CD4-positive, alpha-beta T cell treated with Interleukin-17A for 4 hours (primary cell): ENCODE results near the gene RHOG.
A peak's percentile ranks its signal among the peaks of the same experiment; 100 is the strongest.

Experiments used
- DNase-seq: peaks from one replicate; pipeline ENCODE4 v3.0.0-alpha.2; 2020; ENCODE audit warnings: mixed read lengths

RHOG gene

DNA sequence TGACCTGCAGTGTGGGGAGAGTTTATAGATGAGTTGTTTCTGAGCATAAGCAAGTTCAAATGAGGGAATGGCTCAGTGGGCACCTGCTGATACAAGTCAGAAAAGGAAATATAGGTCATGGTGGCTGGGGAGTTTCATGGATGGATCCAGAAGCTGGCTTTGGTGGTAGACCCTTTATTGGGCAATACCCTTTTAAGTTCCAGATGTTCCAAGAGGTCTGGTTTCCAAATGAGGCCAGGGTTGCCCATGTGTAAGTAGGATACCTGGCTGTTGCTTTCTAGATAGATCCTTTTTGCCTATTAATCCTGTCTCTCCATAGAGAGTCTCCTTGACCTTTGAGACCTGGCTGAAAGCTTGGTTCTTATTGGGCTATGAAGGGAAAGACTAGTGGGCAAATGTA is 16.9 kb upstream of the RHOG start:
- no peak for DNase-seq

DNA sequence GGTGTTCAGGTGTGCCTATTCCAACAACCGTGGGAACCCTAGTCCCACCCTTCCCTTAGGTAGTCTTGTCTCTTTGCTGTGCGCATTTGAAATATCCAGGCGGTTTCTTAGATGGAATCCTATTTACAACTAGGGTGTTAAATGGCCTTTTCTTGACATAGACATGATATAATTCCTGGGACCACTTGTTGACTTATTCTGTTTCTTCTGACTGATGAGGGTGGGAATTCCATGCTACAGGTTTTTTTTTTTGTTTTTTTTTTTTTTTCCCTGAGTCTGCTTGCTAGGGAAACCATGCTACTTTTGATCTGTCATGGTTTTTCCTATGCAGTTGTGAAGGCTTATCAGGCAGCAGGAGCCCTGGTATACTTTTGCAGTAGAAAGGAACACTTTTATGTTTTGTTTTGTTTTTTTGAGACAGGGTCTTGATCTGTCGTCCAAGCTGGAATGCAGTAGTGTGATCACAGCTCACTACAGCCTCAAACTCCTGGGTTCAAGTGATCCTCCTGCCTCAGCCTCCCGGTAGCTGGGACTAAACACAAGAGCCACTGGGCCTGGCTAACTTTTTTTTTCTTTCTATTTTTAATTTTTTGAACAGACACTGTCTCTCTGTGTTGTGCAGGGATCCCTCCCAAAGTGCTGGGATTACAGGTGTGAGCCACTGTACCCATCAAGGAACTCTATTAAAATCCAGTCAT is 16.2 kb upstream of the RHOG start:
- no peak for DNase-seq

DNA sequence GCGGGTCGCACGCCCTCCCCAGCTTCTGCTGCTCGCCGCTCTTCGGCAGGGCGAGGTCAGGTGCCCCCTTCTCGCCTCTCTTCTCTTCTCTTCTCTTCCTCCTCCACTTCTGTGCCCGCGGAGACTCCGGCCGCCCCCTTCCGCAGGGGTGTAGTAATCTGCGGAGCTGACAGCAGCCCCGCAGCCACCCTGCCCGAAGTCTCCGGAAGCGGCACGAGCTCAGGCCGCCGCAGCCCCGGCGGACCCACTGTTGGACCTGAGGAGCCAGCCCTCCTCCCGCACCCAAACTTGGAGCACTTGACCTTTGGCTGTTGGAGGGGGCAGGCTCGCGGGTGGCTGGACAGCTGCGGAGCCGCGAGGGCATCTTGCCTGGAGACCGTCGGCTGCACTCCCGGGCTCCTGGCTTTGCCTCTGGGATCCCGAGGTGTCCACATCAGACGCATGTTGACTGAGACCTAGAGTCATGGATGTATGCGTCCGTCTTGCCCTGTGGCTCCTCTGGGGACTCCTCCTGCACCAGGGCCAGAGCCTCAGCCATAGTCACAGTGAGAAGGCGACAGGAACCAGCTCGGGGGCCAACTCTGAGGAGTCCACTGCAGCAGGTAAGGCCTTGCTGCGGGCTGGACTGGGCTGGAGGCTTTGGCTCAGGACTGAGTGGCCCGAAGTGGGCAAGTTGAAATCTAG is 15.2 kb upstream of the RHOG start:
- DNase-seq = peak; percentile 59

DNA sequence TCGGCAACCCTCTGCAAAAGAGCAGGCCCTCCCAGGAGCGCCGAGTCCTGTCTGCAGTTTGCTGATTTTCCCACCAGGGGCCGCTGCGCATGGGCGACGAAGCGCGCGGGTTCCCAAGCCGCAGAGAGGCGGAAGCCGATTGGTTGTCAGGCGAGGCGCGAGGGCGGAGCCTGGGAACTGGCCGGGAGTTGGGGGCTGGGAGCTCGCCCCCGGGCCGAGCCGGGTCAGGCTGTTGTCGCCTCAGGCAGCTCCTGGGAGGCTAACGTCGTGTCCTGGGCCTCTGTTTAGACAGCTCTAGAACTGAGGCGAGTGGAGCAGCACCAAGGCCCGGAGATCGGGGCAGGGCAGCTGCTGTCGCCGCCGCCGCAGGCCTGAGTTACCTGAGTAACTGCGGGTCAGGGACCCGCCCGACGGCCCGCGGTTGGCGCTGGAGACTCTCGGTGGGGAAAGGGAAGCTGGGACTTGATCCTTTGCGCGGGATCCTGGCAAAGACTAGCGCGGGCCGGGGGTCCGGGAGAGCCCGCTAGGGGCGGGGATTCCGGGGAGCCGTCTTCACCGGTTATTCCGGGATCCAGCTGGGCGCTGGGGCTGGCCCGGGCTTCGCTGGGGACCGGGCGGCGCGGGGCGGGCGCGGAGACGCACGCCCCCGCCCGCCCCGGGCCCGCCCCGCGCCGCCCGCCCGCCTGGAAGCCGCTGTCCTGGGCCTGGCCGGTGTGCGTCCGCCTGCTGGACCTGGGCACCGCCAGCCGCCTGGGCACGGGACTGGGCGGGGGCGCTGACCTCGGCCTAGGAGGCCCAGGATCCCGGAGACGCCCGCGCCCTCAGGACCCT is 14.4 kb upstream of the RHOG start, which contains the start of gene STIM1:
STIM1 (plus strand) TSS at position 688 of the 831 bp plus-strand sequence. CDS start 607 bp downstream, outside the sequence.
- peak; percentile 97 for DNase-seq

DNA sequence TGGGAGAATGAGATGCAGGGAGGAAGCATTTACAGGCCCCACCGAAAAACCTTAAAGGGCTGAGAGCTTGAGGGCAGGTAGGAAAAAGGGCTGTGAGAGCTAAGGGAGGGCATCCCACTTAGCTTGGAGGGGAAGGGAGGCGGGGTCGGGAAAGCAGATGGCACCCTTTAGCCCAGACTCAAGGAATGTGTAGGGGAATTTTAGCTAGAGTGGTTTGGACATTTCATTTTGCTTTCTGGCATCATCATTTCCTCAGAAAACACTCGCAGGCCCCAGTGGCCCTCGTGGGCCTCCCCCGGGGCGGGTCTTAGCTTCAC is 13.9 kb upstream of the RHOG start:
- DNase-seq = no peak

DNA sequence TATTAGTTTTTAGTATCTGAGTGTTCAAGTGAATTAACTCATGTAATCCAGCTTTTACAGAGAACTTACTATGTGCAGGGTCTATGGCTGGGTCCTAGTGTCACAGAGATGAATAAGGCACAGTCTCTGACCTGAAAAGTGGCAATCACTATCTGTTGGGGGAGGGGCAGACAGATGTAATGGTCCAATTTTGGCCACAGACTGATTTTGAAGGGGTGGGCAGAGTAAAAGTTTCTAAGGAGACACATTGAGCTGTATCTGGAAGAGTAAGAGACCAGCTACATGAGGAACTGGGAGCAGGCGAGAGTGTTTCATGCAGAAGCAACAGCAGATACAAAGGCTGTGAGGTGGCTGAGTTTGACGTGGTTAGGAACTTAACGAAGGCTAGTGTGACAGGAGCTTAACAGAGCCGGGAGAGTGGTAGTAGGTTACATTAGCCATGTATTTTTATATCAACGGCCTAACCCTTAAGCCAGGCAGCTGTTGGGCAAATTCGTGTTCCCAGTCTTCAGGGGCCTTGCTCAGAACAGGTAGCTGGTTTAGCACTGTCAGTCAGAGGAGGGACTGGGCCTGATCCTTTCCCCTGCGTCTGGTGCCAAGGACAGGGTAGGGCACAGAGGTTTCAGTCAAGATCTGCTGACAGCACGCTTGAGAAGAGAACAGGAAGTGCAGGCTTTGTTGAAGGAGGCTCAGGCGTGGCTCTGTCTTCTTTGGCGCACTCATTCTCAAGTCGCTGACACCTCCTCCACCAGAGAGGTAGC is 13.3 kb upstream of the RHOG start:
- DNase-seq = peak; percentile 81

DNA sequence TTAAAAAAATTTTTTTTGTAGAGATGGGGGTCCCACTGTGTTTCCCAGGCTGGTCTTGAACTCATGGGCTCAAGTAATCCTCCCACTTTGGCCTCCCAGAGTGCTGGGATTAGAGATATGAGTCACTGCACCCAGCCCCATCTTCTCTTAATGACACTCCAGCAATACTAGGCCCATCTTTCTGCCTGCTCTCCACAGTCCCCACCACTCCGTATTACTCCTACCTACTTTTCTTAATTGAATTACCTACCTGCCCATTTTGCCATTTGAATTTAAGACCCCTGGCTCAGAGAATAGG is 12.7 kb upstream of the RHOG start:
- DNase-seq = no peak

DNA sequence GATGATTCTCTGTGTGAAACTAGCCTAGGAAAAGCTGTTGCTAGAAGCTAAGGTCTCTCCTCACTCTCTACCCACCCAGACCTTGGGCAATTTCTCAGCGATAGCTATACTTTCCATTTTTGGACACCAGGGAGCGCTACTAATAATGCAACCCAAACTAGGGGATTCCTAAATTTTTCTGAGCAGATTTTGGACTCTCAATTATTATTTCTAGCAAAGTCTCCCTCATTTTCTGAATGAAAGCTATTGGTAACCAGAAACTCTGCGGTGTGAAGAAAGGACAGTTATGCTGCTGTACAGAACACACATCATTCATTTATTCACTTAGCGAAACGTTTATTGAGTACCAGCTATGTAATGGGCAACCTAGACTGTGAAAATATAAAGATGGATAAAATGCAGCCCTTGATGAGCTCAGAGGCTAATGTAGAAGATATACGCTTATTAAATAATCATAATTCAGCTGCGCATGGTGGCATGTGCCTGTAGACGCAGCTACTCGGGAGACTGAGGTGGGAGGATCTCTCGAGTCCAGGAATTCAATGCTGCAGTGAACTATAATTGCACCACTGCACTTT is 8.6 kb upstream of the RHOG start:
- peak; percentile 66 for DNase-seq

DNA sequence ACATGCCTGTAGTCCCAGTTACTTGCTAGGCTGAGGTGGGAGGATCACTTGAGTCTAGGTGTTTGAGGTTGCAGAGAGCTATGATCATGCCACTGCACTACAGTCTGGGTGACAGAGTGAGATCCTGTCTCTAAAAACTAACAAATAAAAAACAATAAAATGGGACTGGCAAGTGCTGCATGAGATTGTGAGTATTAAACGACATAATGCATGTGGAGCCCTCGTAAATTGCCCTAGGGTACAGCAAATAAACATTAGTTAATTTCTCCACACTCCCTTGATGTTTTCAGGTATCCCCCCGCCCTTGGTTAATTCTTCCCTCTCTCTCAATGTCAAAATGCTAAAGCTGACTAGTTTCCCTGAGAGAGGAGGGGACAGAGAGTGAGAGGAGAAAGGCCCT is 4.9 kb upstream of the RHOG start:
- DNase-seq = no peak

DNA sequence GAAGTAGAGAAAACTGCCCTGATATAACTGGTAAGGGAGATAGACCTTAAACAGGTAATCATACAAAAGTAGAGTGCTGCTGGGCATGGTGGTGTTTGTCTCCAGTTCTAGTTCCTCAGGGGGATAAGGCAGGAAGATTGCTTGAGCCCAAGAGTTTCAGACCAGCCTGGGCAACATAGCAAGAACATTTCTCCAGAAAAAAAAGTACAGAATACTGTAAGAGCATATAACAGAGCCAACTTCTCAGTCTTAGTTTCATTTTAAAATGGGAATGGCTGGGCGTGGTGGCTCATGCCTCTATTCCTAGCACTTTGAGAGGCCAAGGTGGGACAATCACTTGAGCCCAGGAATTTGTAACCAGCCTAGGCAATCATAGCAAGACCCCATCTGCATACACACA is 4.5 kb upstream of the RHOG start:
- no peak for DNase-seq

DNA sequence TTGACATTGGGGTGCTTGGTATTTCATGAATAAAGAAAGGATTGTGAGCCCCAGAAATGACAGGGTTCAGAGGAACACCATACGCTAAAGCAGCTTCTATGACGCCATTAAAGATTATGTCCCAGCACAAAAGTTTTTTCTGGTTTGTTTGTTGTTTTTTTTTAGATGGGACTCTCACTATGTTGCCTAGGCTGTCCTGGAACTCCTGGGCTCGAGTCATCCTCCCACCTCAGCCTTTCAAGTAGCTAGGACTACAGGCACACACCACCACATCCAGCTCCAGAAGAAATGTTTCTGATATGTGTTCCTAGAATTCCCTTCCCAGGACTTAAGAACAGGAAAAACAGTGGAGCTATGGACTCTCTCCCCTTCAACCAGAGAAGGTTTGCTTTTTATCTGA is 2.6 kb upstream of the RHOG start:
- no peak for DNase-seq

DNA sequence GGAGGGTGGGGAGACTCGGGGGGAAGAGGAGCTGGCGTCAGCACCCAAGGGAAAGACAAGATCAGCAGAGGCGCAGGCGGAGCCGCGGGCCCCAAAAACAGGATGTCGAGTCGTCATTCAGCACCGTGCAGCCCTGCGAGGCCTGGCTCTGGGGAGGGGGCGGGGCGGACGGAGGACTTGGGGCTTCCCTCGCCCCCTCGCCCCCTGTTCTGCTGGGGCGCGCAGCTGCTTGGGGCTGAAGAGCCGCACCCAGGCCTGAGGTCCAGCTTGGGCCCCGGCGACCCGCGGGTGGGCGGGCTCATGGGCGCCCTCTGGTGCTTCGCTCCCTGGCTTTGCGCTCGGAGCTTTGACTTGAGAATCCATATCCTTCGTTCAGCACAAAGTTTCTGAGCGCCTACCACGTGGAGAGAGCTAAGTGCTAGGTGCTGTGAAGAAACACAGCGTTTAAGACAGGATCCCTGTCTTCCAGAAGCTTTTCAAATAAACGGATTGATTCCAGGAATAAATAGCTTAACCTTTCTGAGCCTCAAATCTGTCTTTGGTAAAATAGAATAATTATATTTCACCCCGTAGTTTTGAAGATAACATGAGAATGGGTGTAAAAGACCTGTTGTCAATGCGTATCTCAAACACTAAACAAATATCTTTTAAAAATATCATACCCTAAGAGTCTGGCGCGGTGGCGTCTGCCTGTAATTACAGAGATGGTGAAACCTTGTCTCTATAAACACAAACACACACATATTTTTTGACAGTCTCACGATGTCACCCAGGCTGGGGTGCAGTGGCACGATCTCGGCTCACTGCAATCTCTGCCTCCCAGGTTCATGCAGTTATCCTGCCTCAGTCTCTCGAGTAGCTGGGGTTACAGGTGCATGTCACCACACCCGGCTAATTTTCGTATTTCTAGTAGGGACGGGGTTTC is 929 bp upstream of the RHOG start:
- DNase-seq = peak; percentile 93

DNA sequence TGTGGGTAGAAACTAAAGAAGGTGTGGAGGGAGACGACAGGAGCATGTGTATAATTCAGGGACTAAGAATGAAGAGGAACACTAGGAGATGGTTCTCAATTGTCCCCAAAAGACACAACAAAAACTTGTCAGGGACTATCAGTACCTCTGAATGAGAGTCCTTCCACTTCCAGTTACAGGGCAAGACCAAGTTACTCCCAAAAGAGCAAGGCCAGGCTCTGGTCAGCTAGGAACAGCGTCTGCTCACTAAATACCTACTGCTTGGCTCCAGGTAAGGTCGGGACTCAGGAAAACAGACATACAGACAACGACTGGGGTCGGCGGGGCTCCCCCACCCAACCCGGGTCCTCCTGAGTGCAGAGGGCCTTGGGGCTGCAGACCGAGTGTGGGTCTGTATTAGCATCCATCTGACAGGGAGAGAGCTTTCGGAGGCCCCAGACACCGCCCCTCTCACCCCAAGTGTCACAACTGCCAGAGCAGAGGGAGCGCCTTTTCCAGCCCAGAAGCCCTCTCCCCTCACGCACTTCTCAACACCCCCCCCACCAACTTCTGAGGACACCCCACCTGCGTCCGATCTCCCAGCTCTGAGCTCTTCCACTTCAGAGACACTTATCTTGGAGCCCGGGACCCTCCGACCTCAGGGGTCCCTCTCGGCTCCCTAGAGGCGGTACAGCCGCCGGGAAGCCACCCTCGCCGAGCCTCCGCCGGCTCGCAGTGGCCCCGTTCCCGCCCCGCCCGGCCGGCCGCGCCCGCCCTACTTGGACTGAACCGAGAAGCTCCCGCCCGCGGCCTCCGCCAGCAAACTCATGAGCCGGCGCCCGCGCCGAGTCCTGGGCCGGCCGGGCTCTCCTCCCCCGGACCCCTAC is 522 bp downstream of the RHOG start:
- peak; percentile 45 for DNase-seq

DNA sequence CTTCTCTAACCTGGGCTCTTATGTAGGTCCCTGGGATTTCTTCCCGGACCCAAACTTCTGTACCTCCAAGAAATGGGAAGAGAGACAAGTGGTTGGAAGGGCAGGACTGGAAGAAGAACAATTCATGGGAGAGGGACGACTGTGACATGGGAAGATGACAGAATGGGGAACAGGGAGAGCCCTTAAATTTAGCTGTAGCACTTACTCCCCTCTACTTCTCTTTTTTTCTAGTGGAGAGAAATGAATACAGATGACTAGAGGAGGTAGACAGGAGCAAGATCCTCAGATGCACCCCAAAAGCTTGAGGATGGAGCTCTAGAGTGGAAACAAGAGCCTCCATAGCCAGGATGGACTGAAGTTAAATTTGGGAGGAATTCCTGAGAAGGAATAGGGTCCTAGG is 2.3 kb downstream of the RHOG start:
- DNase-seq = no peak

DNA sequence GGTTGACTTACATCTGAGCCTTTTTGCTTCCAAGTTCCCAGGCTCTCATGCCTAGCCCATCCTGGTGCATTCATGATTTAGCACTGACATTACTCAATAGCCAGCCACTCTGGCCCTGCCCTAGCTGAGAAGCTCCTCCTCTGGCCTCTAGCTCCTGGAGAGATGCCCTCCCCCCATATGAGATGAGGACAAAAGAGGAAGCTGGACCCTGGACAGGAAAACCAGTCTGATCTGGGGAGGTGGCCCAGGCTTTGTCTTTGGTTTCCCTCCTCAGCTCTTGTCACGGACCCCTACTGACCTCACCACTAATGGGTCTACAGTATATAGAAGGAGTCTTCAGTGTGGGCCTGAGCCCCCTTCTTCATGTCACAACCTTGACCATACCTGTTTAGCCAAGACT is 3.0 kb downstream of the RHOG start:
- DNase-seq = no peak

DNA sequence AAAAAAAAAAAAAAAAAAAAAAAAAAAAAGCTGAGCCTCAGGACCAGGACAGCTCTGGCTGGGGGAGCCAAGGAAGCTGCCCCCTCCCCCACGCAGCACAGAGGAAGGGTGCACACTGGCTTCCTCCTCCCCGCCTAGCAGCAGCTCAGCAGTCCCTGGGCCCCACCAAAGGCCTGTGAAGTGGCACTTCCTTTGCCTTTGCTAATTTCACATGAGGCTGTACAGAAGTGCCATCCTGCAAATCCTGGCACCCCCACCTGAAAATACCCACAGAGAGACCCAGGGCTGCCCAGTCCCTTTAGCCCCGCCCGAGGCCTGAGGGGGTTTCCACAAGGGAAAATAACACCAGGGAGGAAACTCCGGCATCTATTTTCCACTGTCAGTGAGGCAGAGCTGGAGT is 3.9 kb downstream of the RHOG start:
- DNase-seq = peak; percentile 76

DNA sequence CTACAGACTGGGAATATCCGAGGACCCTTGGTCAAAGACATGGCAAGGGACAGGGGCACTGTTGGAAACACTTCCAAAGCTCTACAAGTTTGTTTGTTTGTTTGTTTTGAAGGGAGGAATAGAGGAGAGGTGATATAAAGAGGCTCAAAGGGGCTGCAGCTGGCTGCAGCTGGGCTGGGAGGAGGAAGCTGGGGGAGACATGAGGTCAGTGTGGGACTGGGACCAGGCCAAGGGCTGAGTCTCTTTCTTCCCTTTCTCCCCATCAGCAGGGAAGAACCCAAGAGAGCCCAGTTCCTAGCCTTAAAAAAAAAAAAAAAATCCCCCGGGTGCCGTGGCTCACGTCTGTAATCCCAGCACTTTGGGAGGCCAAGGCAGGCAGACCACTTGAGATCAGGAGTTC is 5.0 kb downstream of the RHOG start:
- DNase-seq = no peak

DNA sequence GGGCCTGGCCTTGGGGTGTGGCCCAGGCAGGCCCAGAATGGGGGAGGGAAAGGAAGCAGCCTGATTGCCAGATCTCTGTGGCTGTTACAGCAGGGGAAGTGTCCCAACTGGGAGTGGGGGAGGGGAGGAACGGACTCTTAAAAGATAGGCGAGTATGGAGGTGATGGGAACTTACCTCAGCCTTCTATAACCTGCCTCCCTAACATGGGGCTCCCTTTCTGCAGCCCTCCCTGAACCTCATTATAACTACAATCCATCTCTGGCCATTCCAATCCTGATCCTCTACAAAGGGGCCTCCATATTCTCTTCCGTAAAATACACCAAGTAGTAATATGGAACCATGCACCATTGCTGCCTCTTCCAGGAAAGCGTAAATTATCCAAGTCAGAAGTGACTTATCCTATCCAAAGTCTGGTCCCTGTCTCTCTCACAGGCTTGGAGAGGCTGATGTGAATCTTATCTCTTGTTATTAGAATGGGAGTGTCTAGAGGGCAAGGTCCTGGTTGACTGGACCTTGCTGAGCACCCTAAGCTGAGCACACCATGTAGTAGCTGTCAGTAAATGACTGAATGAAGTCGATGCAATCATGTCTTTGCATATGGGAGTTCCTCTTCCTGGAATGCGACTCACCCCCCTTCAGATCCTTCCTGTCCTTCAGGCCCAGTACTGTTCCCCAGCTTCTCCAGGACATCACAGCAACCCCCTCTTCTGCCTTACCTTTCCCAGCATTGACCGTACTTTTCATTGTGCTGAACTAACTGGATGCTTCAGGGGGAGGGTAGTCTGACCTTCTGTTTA is 5.9 kb downstream of the RHOG start:
- peak; percentile 30 for DNase-seq

DNA sequence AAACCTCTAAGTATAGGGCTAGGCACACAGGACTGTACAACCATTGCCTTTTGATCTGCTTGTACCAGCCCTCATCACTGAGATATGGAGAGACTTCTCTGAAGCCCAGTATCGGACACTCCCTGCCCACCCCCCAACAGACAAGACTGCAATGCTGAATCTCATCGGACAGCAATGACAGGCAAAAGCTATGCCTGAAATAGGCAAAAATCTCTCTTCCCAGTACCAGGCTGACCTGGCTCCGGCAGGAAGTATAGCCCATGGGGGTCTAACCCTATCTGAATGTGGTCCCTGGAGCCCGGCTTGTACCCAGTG is 6.5 kb downstream of the RHOG start:
- no peak for DNase-seq

DNA sequence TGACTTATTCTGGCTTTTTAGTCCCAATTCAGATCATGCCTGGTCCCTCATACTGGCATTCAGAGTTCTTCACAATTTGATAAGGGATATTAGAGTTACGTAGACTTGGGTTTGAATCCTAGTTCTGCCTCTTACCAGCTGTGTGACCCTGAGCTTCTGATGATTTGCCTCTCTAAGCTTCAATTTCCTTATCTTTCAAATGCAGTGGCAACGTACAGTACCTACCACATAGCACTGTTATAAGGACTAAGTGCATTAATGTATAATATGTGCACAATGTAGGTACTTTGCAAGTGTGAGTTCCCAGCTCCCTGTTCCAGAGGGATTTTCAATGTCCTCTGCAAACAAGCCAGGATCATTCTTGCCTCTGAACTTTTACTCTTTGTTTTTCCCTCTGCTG is 7.3 kb downstream of the RHOG start:
- no peak for DNase-seq
